RWPE2 (cell line): ENCODE results near the gene DHX16.

Experiments
- ATAC-seq: fragments of 200-7000 bp; cut with Tn5 transposase; 3 replicates; pipeline ENCODE4 v1.9.1; 2021; ENCODE audit warnings: low read depth
- DNase-seq: peaks from one replicate; pipeline ENCODE4 v3.0.0-alpha.2; 2020; ENCODE audit warnings: low spot score
- H3K27ac ChIP-seq: fragments of 450-650 bp; 2 replicates; pipeline ENCODE4 v1.5.1; 2017; ENCODE audit warnings: mild to moderate bottlenecking; ENCODE audit not compliant: poor library complexity, severe bottlenecking
- H3K27me3 ChIP-seq: fragments of 250-450 bp; sonication (Bioruptor Pico); 2 replicates; pipeline ENCODE4 v1.5.1; 2021; ENCODE audit warnings: mild to moderate bottlenecking, moderate library complexity; ENCODE audit not compliant: insufficient read depth, poor library complexity, severe bottlenecking
- H3K36me3 ChIP-seq: fragments of 250-450 bp; sonication (Bioruptor Pico); 2 replicates; pipeline ENCODE4 v1.5.1; 2020; ENCODE audit warnings: low read depth, mild to moderate bottlenecking, moderate library complexity
- H3K4me1 ChIP-seq: fragments of 250-450 bp; sonication (Bioruptor Pico); 2 replicates; pipeline ENCODE4 v1.5.1; 2021; ENCODE audit warnings: mild to moderate bottlenecking, moderate library complexity; ENCODE audit not compliant: insufficient read depth, poor library complexity, severe bottlenecking
- H3K4me3 ChIP-seq: fragments of 250-450 bp; sonication (Bioruptor Pico); 2 replicates; pipeline ENCODE4 v1.5.1; 2021; ENCODE audit warnings: mild to moderate bottlenecking, moderate library complexity; ENCODE audit not compliant: severe bottlenecking
- H3K9me3 ChIP-seq: fragments of 250-450 bp; sonication (Bioruptor Pico); 2 replicates; pipeline ENCODE4 v1.5.1; 2021; ENCODE audit warnings: mild to moderate bottlenecking, moderate library complexity; ENCODE audit not compliant: severe bottlenecking
- TF ChIP-seq, protein P1 (sequence below): fragments of 450-650 bp; IDR thresholded peaks from one replicate; pipeline ENCODE4 v1.5.1; 2017; ENCODE audit warnings: mild to moderate bottlenecking, moderate library complexity; ENCODE audit not compliant: poor library complexity, severe bottlenecking

Gene DHX16

GRCh38 chr6:30611856-30612194 is 61.0 kb downstream of the DHX16 start:
- DNase-seq (no peak), ATAC-seq (no peak)
- H3K4me1 ChIP-seq, result peaks cover 15% of the 10 kb centered on the region
- peak overlapping the region; percentile 82 for H3K27ac ChIP-seq
- H3K9me3 ChIP-seq, result no peaks in the 10 kb centered on the region
- H3K27me3 ChIP-seq, result no peaks in the 10 kb centered on the region
- H3K4me3 ChIP-seq, result no peak overlapping the region
- H3K36me3 ChIP-seq, result peaks cover 59% of the 10 kb centered on the region
- TF ChIP-seq, protein P1, sequence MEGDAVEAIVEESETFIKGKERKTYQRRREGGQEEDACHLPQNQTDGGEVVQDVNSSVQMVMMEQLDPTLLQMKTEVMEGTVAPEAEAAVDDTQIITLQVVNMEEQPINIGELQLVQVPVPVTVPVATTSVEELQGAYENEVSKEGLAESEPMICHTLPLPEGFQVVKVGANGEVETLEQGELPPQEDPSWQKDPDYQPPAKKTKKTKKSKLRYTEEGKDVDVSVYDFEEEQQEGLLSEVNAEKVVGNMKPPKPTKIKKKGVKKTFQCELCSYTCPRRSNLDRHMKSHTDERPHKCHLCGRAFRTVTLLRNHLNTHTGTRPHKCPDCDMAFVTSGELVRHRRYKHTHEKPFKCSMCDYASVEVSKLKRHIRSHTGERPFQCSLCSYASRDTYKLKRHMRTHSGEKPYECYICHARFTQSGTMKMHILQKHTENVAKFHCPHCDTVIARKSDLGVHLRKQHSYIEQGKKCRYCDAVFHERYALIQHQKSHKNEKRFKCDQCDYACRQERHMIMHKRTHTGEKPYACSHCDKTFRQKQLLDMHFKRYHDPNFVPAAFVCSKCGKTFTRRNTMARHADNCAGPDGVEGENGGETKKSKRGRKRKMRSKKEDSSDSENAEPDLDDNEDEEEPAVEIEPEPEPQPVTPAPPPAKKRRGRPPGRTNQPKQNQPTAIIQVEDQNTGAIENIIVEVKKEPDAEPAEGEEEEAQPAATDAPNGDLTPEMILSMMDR, result no peak

DNA sequence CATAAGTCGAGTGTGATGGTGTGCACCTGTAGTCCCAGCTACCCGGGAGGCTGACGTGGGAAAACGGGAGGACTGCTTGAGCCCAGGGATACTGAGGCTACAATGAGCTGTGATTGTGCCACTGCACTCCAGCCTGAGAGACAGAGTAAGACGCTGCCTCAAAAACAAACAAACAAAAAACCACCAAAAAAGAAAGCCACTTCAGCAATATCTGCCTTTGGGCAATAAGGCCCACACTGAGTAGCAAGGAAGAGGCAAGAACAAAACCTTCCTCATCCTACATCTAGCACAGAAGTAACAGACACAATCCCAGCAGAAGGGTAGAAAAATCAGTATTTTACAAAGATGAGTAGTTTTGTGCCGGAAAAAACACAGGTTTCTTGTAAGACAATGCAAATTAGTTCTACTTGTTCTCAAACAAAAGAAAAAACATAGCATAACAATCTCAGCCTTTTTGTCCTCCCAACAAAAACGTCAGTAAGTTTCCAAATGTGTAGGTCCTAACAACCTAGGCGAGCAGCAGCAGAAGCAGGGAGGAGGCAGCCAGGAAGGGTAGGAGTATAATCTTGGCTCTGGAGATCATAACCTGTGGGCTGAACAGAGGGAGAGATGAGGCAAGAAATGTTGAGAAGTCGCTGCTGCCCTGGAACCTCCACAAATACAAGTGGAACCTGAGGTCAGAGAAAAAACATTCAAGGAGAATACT is 61.5 kb downstream of the DHX16 start:
- no peak overlapping the region for H3K4me3 ChIP-seq
- peaks cover 59% of the 10 kb centered on the region for H3K36me3 ChIP-seq
- TF ChIP-seq, protein P1, result no peak
- no peak overlapping the region for H3K27ac ChIP-seq
- peaks cover 15% of the 10 kb centered on the region for H3K4me1 ChIP-seq
- ATAC-seq (no peak), DNase-seq (no peak)
- H3K9me3 ChIP-seq, result no peaks in the 10 kb centered on the region
- H3K27me3 ChIP-seq, result no peaks in the 10 kb centered on the region

- TF ChIP-seq, protein P1, result no peak
- Histone ChIP-seq H3K27me3 (no peaks in the 10 kb centered on the region), H3K4me1 (peaks cover 15% of the 10 kb centered on the region), H3K36me3 (peaks cover 60% of the 10 kb centered on the region), H3K27ac (no peak overlapping the region), H3K4me3 (no peak overlapping the region), H3K9me3 (no peaks in the 10 kb centered on the region)
- DNase-seq (no peak), ATAC-seq (no peak)
These were observed 62.7 kb downstream of the DHX16 start for GRCh38 chr6:30610065-30610464.

DNA sequence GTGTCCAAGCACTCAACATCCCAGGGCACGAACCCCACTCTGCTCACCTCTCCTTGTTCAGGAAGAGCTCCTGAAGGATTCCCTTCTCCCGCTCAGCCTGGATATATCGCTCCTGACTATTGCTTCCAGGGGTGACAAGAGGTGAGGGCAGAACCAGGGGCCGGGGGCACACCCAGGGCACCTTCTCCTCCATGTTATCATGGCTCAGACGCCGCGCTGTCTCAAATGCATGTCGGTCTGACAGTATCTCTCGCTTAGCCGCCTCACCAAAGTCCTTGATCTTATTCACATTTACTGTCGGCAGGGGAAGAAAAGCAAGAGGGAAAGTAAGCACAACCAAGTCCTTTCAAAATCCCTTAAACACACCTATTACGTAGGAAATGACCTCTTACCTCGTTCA is 68.8 kb downstream of the DHX16 start:
- Histone ChIP-seq H3K4me3 (no peak overlapping the region), H3K27me3 (no peaks in the 10 kb centered on the region), H3K27ac (no peak overlapping the region), H3K4me1 (no peaks in the 10 kb centered on the region), H3K36me3 (peaks cover 84% of the 10 kb centered on the region), H3K9me3 (no peaks in the 10 kb centered on the region)
- TF ChIP-seq, protein P1, result no peak
- no peak for DNase-seq
- ATAC-seq, result no peak
